ENCODE measurements around the gene GSTT2B. TPM values are rescaled to one million over a fixed set of nuclear protein-coding genes. Genes with fewer than 3 reads are reported as not detected.
A peak's percentile ranks its signal among the peaks of the same experiment; 100 is the strongest.
"Not testable (repeated sequence)": the region's sequence is repeated elsewhere in the genome, so short reads cannot be mapped to it uniquely, and the experiment has no call there.

Gene GSTT2B
- total and polyA plus RNA-seq, 8 donors: 4.4 to 59.8 (median 10.8) TPM

DNA sequence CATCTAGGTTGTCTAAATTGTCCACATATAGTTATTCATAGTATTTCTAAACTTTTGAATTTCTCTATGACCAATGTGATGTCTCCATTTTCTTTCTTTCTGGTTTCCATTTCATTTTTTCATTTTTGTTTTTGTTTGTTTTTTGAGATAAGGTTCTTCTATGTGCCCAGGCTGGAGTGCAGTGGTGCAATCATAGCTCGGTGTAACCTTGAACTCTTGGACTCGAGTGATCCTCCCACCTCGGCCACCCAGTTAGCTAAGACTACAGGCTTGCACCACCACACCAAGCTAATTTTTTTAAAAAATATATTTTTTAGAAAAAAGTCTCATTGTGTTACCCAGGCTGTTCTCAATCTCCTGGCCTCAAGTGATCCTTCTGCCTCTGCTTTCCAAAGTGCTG is 36.1 kb upstream of the GSTT2B start:
- Histone ChIP-seq H3K4me1 (no peaks in the 10 kb centered on the region), H3K4me3 (no peak overlapping the region), H3K27me3 (no peaks in the 10 kb centered on the region), H3K36me3 (no peaks in the 10 kb centered on the region), H3K9me3 (no peaks in the 10 kb centered on the region), H3K27ac (no peak overlapping the region)
- FAIRE-seq: no peak
- 46 to 57% methylated on average over 3 of the region's 3 CpGs for whole genome bisulfite sequencing, 2 donors
- TF ChIP-seq CTCF (IDR thresholded peaks at IDR 0.05): no peak
- DNase-seq: no peak
- intact Hi-C loops (cut with DNase I): no loop called here
- no peak for ATAC-seq

DNA sequence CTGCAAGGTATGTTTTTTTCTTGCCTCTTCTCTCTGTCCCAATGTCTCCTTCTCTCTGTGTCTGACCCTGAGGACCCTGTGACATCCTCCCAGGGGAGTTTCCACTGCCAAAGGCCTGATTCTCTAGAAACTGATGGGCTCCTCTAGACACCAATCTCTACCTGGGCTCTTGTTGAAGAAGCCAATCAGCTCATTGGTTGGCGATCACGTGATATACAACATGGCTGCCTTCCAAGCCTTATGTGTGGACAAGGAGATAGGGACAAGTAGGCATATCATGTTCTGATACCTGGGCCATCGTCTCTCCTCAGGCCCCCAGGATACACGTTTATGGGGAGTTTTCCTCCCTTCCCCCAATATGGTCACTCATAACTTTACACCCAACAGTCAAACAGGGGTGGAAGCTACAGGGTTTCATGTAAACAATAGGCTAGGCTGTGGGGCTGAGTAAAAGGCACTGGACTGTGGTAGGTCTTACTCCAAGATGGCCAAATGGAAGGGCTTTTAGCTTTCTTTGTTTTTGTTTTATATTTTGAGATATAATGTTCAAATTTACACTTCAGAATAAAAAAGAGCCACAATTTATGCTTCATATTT is 32.7 kb upstream of the GSTT2B start:
- DNase-seq: peak in 1 of 6 donors; percentile 59
- peak; percentile 39 for FAIRE-seq

DNA sequence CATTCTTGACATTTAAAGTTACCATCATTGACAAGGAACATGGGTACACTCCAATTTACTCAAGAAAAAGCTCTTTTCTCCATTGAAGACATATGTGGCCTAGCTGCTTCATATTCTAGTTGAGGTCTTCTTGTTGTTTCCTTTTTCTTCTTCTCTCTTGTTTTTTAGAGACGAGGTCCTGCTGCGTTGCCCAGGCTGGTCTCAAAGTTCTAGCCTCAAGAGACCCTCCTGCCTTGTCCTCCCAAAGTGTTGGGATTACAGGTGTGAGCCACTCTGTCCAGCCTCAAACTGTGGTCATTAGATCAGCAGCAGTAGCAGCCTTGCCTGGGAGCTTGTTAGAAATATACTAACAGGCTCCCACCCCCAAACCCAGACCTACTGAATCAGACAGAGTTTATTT is 32.1 kb upstream of the GSTT2B start:
- H3K9me3 ChIP-seq; intact Hi-C loops (cut with DNase I); H3K36me3 ChIP-seq; H3K27me3 ChIP-seq; H3K27ac ChIP-seq; H3K4me1 ChIP-seq; ATAC-seq; H3K4me3 ChIP-seq; DNase-seq; FAIRE-seq: not testable (repeated sequence)
- WGBS, 2 donors: 78 to 79% methylated on average over 2 of the region's 2 CpGs

More for the DNA sequence above, 32.7 kb upstream of the GSTT2B start:
- intact Hi-C loops (cut with DNase I); H3K4me1 ChIP-seq; H3K36me3 ChIP-seq; H3K9me3 ChIP-seq; H3K4me3 ChIP-seq; H3K27me3 ChIP-seq; H3K27ac ChIP-seq: not testable (repeated sequence)
- ATAC-seq: peak in 3 of 4 donors; percentile 39 to 75 (median 60)
- 34 to 44% methylated on average over 4 of the region's 4 CpGs for WGBS, 2 donors

DNA sequence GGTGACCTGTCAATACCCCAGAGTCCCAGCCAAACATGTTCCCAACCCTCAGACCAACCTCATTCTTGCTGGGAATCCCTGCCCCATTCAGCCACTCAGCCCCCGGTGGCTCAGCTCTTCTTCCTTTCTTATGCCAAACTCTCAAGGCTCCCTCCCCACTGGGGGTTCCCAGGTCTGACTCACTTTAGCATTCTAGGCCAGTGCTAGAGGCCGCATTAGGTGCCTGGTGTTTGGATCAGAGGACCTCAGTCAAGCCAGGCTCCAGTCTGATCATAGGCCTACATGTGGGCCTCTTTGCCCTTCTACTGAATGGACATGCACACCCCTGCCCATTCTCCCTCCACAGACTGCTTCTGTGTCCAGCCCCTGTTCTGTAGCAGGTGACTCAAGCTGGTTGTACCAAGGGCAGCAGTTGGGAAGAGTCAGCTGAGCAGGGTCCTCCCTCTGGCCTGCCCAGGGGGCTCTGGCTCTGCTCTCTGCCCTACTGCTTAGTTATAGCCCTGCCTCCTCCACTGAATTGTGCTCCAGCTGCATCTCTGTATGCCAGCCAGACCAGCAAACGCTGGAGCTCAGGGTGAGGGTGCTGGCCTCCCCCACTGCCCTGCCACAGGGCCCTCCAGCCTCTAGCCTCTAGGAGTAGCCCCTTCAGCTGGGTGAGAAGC is 28.7 kb upstream of the GSTT2B start:
- H3K4me1 ChIP-seq; H3K9me3 ChIP-seq; H3K36me3 ChIP-seq; FAIRE-seq; H3K27ac ChIP-seq; DNase-seq; H3K4me3 ChIP-seq; H3K27me3 ChIP-seq; ATAC-seq; intact Hi-C loops (cut with DNase I): not testable (repeated sequence)
- WGBS, 2 donors: 90 to 100% methylated on average over 2 of the region's 3 CpGs

- H3K27me3 ChIP-seq; H3K9me3 ChIP-seq; DNase-seq; H3K4me1 ChIP-seq; intact Hi-C loops (cut with DNase I); ATAC-seq; H3K27ac ChIP-seq; FAIRE-seq; H3K36me3 ChIP-seq; H3K4me3 ChIP-seq: not testable (repeated sequence)
- WGBS, 2 donors: 81% methylated on average over 4 of the region's 4 CpGs; no CpG with 5 or more reads in 1 of the 2 donors
These were observed 25.7 kb upstream of the GSTT2B start for GRCh38 chr22:23986538-23987178.

GRCh38 chr22:23986089-23986488 is 25.1 kb upstream of the GSTT2B start:
- H3K4me1 ChIP-seq; ATAC-seq; H3K4me3 ChIP-seq; H3K9me3 ChIP-seq; intact Hi-C loops (cut with DNase I); H3K27me3 ChIP-seq; H3K36me3 ChIP-seq; FAIRE-seq; H3K27ac ChIP-seq: not testable (repeated sequence)
- WGBS, 2 donors: 72% methylated on average over 8 of the region's 8 CpGs; no CpG with 5 or more reads in 1 of the 2 donors
- peak in 1 of 6 donors; percentile 7 for DNase-seq

DNA sequence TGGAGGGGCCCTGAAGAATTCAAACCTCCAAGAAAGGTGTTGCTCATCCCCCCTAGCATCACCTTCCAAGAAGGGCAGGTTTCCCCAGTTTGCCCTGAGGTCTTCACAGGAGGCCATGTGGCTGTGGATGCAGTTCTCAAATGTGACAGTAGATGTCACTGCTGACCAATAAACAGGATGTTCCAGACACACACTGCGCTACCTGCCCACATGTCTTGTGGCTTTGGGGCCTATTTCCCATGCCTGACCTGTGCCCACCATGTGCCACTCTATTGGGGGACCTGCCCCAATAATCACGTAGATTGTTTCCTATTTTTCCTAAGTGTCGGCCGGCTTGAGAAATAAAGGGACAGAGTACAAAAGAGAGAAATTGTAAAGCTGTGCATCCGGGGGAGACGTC is 23.4 kb upstream of the GSTT2B start:
- H3K4me1 ChIP-seq: no peaks in the 10 kb centered on the region
- H3K9me3 ChIP-seq: no peaks in the 10 kb centered on the region
- peak in 3 of 6 donors; percentile 33 to 83 (median 39) for DNase-seq
- H3K27ac ChIP-seq: no peak overlapping the region
- no peaks in the 10 kb centered on the region for H3K27me3 ChIP-seq
- 46% methylated on average over 6 of the region's 6 CpGs; no CpG with 5 or more reads in 1 of the 2 donors for WGBS, 2 donors
- no peaks in the 10 kb centered on the region for H3K36me3 ChIP-seq
- H3K4me3 ChIP-seq: no peak overlapping the region
- peak in 3 of 4 donors; percentile 47 to 72 (median 56) for ATAC-seq
- FAIRE-seq: no peak
- TF ChIP-seq CTCF (IDR thresholded peaks at IDR 0.05): peak in 3 of 4 donors; percentile 32 to 77 (median 42)
- intact Hi-C loops (cut with DNase I): no loop called here

DNA sequence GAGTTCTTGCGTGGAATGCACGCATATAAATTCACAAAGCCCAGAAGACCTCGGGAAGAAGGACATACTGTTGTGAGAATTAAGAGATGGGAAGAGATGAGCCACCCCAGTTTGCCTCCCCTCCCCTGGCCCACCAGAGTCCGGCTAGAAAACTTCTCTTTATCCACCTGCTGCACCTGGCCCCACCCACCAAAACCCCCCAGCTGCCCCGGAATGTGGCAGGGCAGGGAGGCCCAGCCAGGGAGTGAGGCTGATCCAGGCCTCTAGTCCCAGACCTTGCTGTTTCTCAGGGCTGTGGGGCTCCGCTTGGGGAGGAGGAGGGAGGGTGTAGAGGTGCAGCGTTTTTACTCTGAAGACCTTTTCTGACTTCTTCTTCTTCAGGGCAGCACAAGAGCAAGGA is 19.6 kb upstream of the GSTT2B start:
- ATAC-seq; intact Hi-C loops (cut with DNase I); FAIRE-seq; DNase-seq; H3K4me3 ChIP-seq; H3K36me3 ChIP-seq; H3K27me3 ChIP-seq; H3K9me3 ChIP-seq; H3K4me1 ChIP-seq; H3K27ac ChIP-seq: not testable (repeated sequence)
- WGBS, 2 donors: 5 to 42% methylated on average over 2 to 4 of the region's 7 CpGs

DNA sequence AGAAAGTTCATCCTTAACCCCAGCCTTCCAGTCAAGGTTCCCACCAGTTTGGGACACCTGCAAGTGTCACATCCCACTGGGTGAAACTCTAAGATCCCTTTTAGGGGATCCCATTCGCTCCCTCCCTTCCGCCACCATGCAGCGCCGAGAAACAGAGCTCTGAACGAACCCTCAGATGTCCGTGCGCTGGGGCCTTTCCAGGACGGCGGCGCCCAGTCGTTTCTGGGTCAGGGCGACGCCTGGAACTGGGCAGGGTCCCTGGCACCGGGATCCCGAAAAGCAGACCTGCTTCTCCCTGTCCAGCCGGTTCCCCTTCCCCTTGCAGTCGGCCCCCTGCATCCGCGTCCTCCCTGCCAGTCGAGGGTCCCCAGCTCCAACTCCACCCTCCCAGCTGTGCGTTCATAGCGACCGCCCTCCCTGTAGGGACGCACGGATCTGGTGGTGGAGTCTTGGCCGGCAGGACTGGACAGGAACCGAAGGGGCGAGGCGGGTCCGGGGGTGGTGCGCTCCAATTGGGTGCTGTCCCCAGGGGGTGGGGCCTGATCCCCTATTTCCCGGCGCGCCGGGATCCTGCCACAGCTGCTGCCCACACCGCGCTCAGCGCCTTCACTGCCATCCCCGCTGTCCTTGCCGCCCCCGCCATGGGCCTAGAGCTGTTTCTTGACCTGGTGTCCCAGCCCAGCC is 18.7 kb upstream of the GSTT2B start, which contains the start of gene GSTT2:
GSTT2 (plus strand) TSS at position 578 of the 684 bp plus-strand sequence.
- H3K4me1 ChIP-seq, H3K4me3 ChIP-seq, FAIRE-seq, H3K27ac ChIP-seq, DNase-seq, H3K9me3 ChIP-seq, H3K27me3 ChIP-seq, H3K36me3 ChIP-seq: not testable (repeated sequence)
- intact Hi-C loops (cut with DNase I): loop anchor here in 1 of 3 donors (10.0 kb wide), 1 partner anchor 55 kb away; no protein-coding TSS in a partner anchor
- no CpG with 5 or more reads among the region's 41 CpGs for WGBS, 2 donors
- peak; percentile 89 to 93 (median 92) for ATAC-seq

Data from pancreas (tissue), 10 donors.